Mesodermal cell (in vitro differentiated cells): ENCODE results near the gene TRIL.

ENCODE experiments used
- H3K27ac ChIP-seq: 2 replicates; pipeline ENCODE4 v1.7.0; 2013; ENCODE audit warnings: mild to moderate bottlenecking, low read depth, low read length, moderate library complexity; ENCODE audit not compliant: severe bottlenecking
- H3K36me3 ChIP-seq: 2 replicates; pipeline ENCODE4 v1.7.1; 2013; ENCODE audit warnings: mild to moderate bottlenecking, low read length, moderate library complexity; ENCODE audit not compliant: control insufficient read depth, insufficient read depth
- H3K4me1 ChIP-seq: one replicate; pipeline ENCODE4 v1.7.1; 2013; ENCODE audit warnings: mild to moderate bottlenecking, low read length; ENCODE audit not compliant: insufficient read depth, control insufficient read depth, poor library complexity, severe bottlenecking
- H3K4me3 ChIP-seq: 2 replicates; pipeline ENCODE4 v1.7.0; 2013; ENCODE audit warnings: low read length, control low read depth, mild to moderate bottlenecking; ENCODE audit not compliant: insufficient read depth, poor library complexity, severe bottlenecking; ENCODE audit errors: extremely low read depth
- H3K9me3 ChIP-seq: 2 replicates; pipeline ENCODE4 v1.7.1; 2013; ENCODE audit warnings: mild to moderate bottlenecking, low read length, moderate library complexity; ENCODE audit not compliant: control insufficient read depth
- WGBS, 2 experiments: methylation state at CpG; one replicate each; pipeline ENCODE4 v1.1.5; 2013; ENCODE audit warnings: missing lambda C conversion rate in 2 of 2; ENCODE audit not compliant: insufficient coverage in 2 of 2; 5-methylcytosine and 5-hydroxymethylcytosine counted together

Gene TRIL

GRCh38 chr7:28939844-28940544 lies 18.1 kb downstream of the TRIL start:
- Histone ChIP-seq H3K4me3 (no peak overlapping the region), H3K9me3 (no peaks in the 10 kb centered on the region), H3K27ac (peak overlapping the region; percentile 32), H3K4me1 (peaks cover 10% of the 10 kb centered on the region), H3K36me3 (no peaks in the 10 kb centered on the region)
- WGBS, 2 experiments: 90 to 100% methylated on average over 4 of the region's 7 CpGs

- Histone ChIP-seq H3K36me3 (no peaks in the 10 kb centered on the region), H3K9me3 (no peaks in the 10 kb centered on the region), H3K4me3 (no peak overlapping the region), H3K4me1 (peaks cover 10% of the 10 kb centered on the region), H3K27ac (peak overlapping the region; percentile 23)
- WGBS, 2 experiments: 36% methylated on average over 1 of the region's 5 CpGs; no CpG with 5 or more reads in 1 of the 2 experiments
Observed at GRCh38 chr7:28939367-28939766, 18.8 kb downstream of the TRIL start.

GRCh38 chr7:28937619-28938018 lies 20.5 kb downstream of the TRIL start:
- 87 to 90% methylated on average over 3 to 7 of the region's 7 CpGs for WGBS, 2 experiments
- no peak overlapping the region for H3K4me3 ChIP-seq
- no peak overlapping the region for H3K27ac ChIP-seq
- H3K4me1 ChIP-seq: peaks cover 18% of the 10 kb centered on the region
- H3K36me3 ChIP-seq: no peaks in the 10 kb centered on the region
- no peaks in the 10 kb centered on the region for H3K9me3 ChIP-seq

GRCh38 chr7:28937103-28937502 lies 21.0 kb downstream of the TRIL start:
- no peaks in the 10 kb centered on the region for H3K36me3 ChIP-seq
- WGBS, 2 experiments: 74 to 95% methylated on average over 3 to 4 of the region's 6 CpGs
- H3K4me1 ChIP-seq: peaks cover 18% of the 10 kb centered on the region
- H3K9me3 ChIP-seq: no peaks in the 10 kb centered on the region
- no peak overlapping the region for H3K27ac ChIP-seq
- H3K4me3 ChIP-seq: no peak overlapping the region

- H3K4me1 ChIP-seq: peaks cover 8% of the 10 kb centered on the region
- H3K4me3 ChIP-seq: no peak overlapping the region
- H3K27ac ChIP-seq: peak overlapping the region; percentile 93
- H3K36me3 ChIP-seq: no peaks in the 10 kb centered on the region
- H3K9me3 ChIP-seq: no peaks in the 10 kb centered on the region
- WGBS, 2 experiments: 88% methylated on average over 1 of the region's 2 CpGs; no CpG with 5 or more reads in 1 of the 2 experiments
Observed at GRCh38 chr7:28933846-28934320, 24.2 kb downstream of the TRIL start.

GRCh38 chr7:28931565-28931964 lies 26.6 kb downstream of the TRIL start:
- Histone ChIP-seq H3K27ac (no peak overlapping the region), H3K9me3 (no peaks in the 10 kb centered on the region), H3K4me3 (no peak overlapping the region), H3K4me1 (peaks cover 8% of the 10 kb centered on the region), H3K36me3 (no peaks in the 10 kb centered on the region)
- 63% methylated on average over 1 of the region's 3 CpGs; no CpG with 5 or more reads in 1 of the 2 experiments for WGBS, 2 experiments

GRCh38 chr7:28926871-28927597 lies 31.1 kb downstream of the TRIL start:
- H3K9me3 ChIP-seq: no peaks in the 10 kb centered on the region
- no peaks in the 10 kb centered on the region for H3K36me3 ChIP-seq
- WGBS, 2 experiments: 2 to 18% methylated on average over 10 to 15 of the region's 22 CpGs
- H3K4me3 ChIP-seq: peak overlapping the region; percentile 37
- no peak overlapping the region for H3K27ac ChIP-seq
- H3K4me1 ChIP-seq: no peaks in the 10 kb centered on the region

GRCh38 chr7:28922624-28923331 lies 35.4 kb downstream of the TRIL start:
- H3K36me3 ChIP-seq: no peaks in the 10 kb centered on the region
- peaks cover 5% of the 10 kb centered on the region for H3K4me1 ChIP-seq
- 0 to 100% methylated on average over 1 to 3 of the region's 7 CpGs for WGBS, 2 experiments
- H3K27ac ChIP-seq: no peak overlapping the region
- H3K4me3 ChIP-seq: no peak overlapping the region
- H3K9me3 ChIP-seq: no peaks in the 10 kb centered on the region

- H3K4me3 ChIP-seq: no peak overlapping the region
- H3K9me3 ChIP-seq: no peaks in the 10 kb centered on the region
- no peak overlapping the region for H3K27ac ChIP-seq
- H3K4me1 ChIP-seq: peaks cover 5% of the 10 kb centered on the region
- 7% methylated on average over 2 of the region's 4 CpGs; no CpG with 5 or more reads in 1 of the 2 experiments for WGBS, 2 experiments
- H3K36me3 ChIP-seq: no peaks in the 10 kb centered on the region
Observed at GRCh38 chr7:28921822-28922221, 36.3 kb downstream of the TRIL start.

- H3K27ac ChIP-seq: no peak overlapping the region
- H3K4me3 ChIP-seq: no peak overlapping the region
- H3K4me1 ChIP-seq: peaks cover 5% of the 10 kb centered on the region
- no peaks in the 10 kb centered on the region for H3K9me3 ChIP-seq
- no peaks in the 10 kb centered on the region for H3K36me3 ChIP-seq
- 90% methylated on average over 3 to 4 of the region's 6 CpGs for WGBS, 2 experiments
Observed at GRCh38 chr7:28920424-28920823, 37.7 kb downstream of the TRIL start.
